HK-2 (cell line): ENCODE measurements around the gene EYS.
A peak's percentile ranks its signal among the peaks of the same experiment; 100 is the strongest.
"Not testable (repeated sequence)": the region's sequence is repeated elsewhere in the genome, so short reads cannot be mapped to it uniquely, and the experiment has no call there.

ENCODE experiments used
- DNase-seq: peaks from one replicate; pipeline ENCODE4 v3.0.0-alpha.2; 2018; ENCODE audit not compliant: unreplicated experiment

Gene EYS

GRCh38 chr6:65633501-65633900 lies 73.5 kb downstream of the EYS start:
- DNase-seq = no peak

- DNase-seq = no peak
These were observed 75.3 kb downstream of the EYS start for GRCh38 chr6:65631711-65632110.

GRCh38 chr6:65627434-65627999 lies 79.5 kb downstream of the EYS start:
- DNase-seq = not testable (repeated sequence)

- no peak for DNase-seq
These were observed 80.0 kb downstream of the EYS start for GRCh38 chr6:65627015-65627414.

- DNase-seq = no peak
These were observed 83.5 kb downstream of the EYS start for GRCh38 chr6:65623566-65623965.

- no peak for DNase-seq
These were observed 96.3 kb downstream of the EYS start for GRCh38 chr6:65610746-65611145.

- DNase-seq = no peak
These were observed 111.5 kb downstream of the EYS start for GRCh38 chr6:65595540-65595939.

- DNase-seq = no peak
These were observed 136.7 kb downstream of the EYS start for GRCh38 chr6:65570340-65570739.

GRCh38 chr6:65569505-65569904 lies 137.5 kb downstream of the EYS start:
- no peak for DNase-seq

- DNase-seq = not testable (repeated sequence)
These were observed 138.0 kb downstream of the EYS start for GRCh38 chr6:65569056-65569455.

- DNase-seq = no peak
These were observed 140.9 kb downstream of the EYS start for GRCh38 chr6:65566117-65566516.

- DNase-seq = no peak
These were observed 149.0 kb downstream of the EYS start for GRCh38 chr6:65558071-65558470.

GRCh38 chr6:65557224-65557623 lies 149.8 kb downstream of the EYS start:
- no peak for DNase-seq

- no peak for DNase-seq
These were observed 160.1 kb downstream of the EYS start for GRCh38 chr6:65546894-65547293.

GRCh38 chr6:65545920-65546319 lies 161.1 kb downstream of the EYS start:
- peak; percentile 18 for DNase-seq

GRCh38 chr6:65538644-65539043 lies 168.4 kb downstream of the EYS start:
- no peak for DNase-seq

GRCh38 chr6:65537600-65537999 lies 169.4 kb downstream of the EYS start:
- DNase-seq = no peak

GRCh38 chr6:65531533-65531932 lies 175.5 kb downstream of the EYS start:
- no peak for DNase-seq

- no peak for DNase-seq
These were observed 182.8 kb downstream of the EYS start for GRCh38 chr6:65524232-65524631.

- DNase-seq = no peak
These were observed 201.3 kb downstream of the EYS start for GRCh38 chr6:65505736-65506135.

GRCh38 chr6:65501045-65501444 lies 206.0 kb downstream of the EYS start:
- no peak for DNase-seq

- DNase-seq = not testable (repeated sequence)
These were observed 223.4 kb downstream of the EYS start for GRCh38 chr6:65483652-65484051.

GRCh38 chr6:65469650-65470049 lies 237.4 kb downstream of the EYS start:
- no peak for DNase-seq

GRCh38 chr6:65468307-65468706 lies 238.7 kb downstream of the EYS start:
- DNase-seq = no peak
